Measurements from ENCODE around the gene KIAA1217.

KIAA1217 gene

GRCh38 chr10:24246365-24246764, 37.4 kb downstream of the KIAA1217 start:
- Histone ChIP-seq H2AFZ (ENCODE audit: low read length, unreplicated experiment) (no peak overlapping the region), H3K4me3 (ENCODE audit: low read depth, low read length) (no peak overlapping the region), H3K36me3 (ENCODE audit: insufficient read depth, low read length) (no peaks in the 10 kb centered on the region), H3K27ac (ENCODE audit: low read depth, low read length) (no peak overlapping the region), H3K27me3 (ENCODE audit: insufficient read depth, low read length) (no peaks in the 10 kb centered on the region), H3K79me2 (ENCODE audit: control insufficient read depth, insufficient read depth, low read length, unreplicated experiment) (no peaks in the 10 kb centered on the region), H3K4me1 (ENCODE audit: control insufficient read depth, insufficient read depth, low read length, unreplicated experiment) (no peaks in the 10 kb centered on the region)

- Histone ChIP-seq H3K4me3 (ENCODE audit: low read depth, low read length) (no peak overlapping the region), H3K79me2 (ENCODE audit: control insufficient read depth, insufficient read depth, low read length, unreplicated experiment) (no peaks in the 10 kb centered on the region), H3K27ac (ENCODE audit: low read depth, low read length) (no peak overlapping the region), H3K27me3 (ENCODE audit: insufficient read depth, low read length) (no peaks in the 10 kb centered on the region), H3K36me3 (ENCODE audit: insufficient read depth, low read length) (no peaks in the 10 kb centered on the region), H2AFZ (ENCODE audit: low read length, unreplicated experiment) (no peak overlapping the region), H3K4me1 (ENCODE audit: control insufficient read depth, insufficient read depth, low read length, unreplicated experiment) (no peaks in the 10 kb centered on the region)
Measured at GRCh38 chr10:24247841-24248240, 38.9 kb downstream of the KIAA1217 start.

- Histone ChIP-seq H3K79me2 (ENCODE audit: control insufficient read depth, insufficient read depth, low read length, unreplicated experiment) (no peaks in the 10 kb centered on the region), H3K27ac (ENCODE audit: low read depth, low read length) (no peak overlapping the region), H3K36me3 (ENCODE audit: insufficient read depth, low read length) (no peaks in the 10 kb centered on the region), H2AFZ (ENCODE audit: low read length, unreplicated experiment) (no peak overlapping the region), H3K27me3 (ENCODE audit: insufficient read depth, low read length) (no peaks in the 10 kb centered on the region), H3K4me3 (ENCODE audit: low read depth, low read length) (no peak overlapping the region), H3K4me1 (ENCODE audit: control insufficient read depth, insufficient read depth, low read length, unreplicated experiment) (no peaks in the 10 kb centered on the region)
Measured at GRCh38 chr10:24249829-24250415, 41.0 kb downstream of the KIAA1217 start.

GRCh38 chr10:24251547-24251946, 42.6 kb downstream of the KIAA1217 start:
- no peak overlapping the region for H2AFZ ChIP-seq (ENCODE audit: low read length, unreplicated experiment)
- H3K4me1 ChIP-seq (ENCODE audit: control insufficient read depth, insufficient read depth, low read length, unreplicated experiment) = no peaks in the 10 kb centered on the region
- no peak overlapping the region for H3K27ac ChIP-seq (ENCODE audit: low read depth, low read length)
- H3K4me3 ChIP-seq (ENCODE audit: low read depth, low read length) = no peak overlapping the region
- no peaks in the 10 kb centered on the region for H3K36me3 ChIP-seq (ENCODE audit: insufficient read depth, low read length)
- no peaks in the 10 kb centered on the region for H3K27me3 ChIP-seq (ENCODE audit: insufficient read depth, low read length)
- H3K79me2 ChIP-seq (ENCODE audit: control insufficient read depth, insufficient read depth, low read length, unreplicated experiment) = no peaks in the 10 kb centered on the region

- H3K4me1 ChIP-seq (ENCODE audit: control insufficient read depth, insufficient read depth, low read length, unreplicated experiment) = no peaks in the 10 kb centered on the region
- no peak overlapping the region for H2AFZ ChIP-seq (ENCODE audit: low read length, unreplicated experiment)
- no peak overlapping the region for H3K27ac ChIP-seq (ENCODE audit: low read depth, low read length)
- no peak overlapping the region for H3K4me3 ChIP-seq (ENCODE audit: low read depth, low read length)
- H3K36me3 ChIP-seq (ENCODE audit: insufficient read depth, low read length) = no peaks in the 10 kb centered on the region
- no peaks in the 10 kb centered on the region for H3K79me2 ChIP-seq (ENCODE audit: control insufficient read depth, insufficient read depth, low read length, unreplicated experiment)
- no peaks in the 10 kb centered on the region for H3K27me3 ChIP-seq (ENCODE audit: insufficient read depth, low read length)
Measured at GRCh38 chr10:24254180-24254579, 45.2 kb downstream of the KIAA1217 start.

GRCh38 chr10:24255115-24255880, 46.4 kb downstream of the KIAA1217 start:
- no peak overlapping the region for H3K4me3 ChIP-seq (ENCODE audit: low read depth, low read length)
- H3K27me3 ChIP-seq (ENCODE audit: insufficient read depth, low read length) = no peaks in the 10 kb centered on the region
- no peak overlapping the region for H2AFZ ChIP-seq (ENCODE audit: low read length, unreplicated experiment)
- H3K36me3 ChIP-seq (ENCODE audit: insufficient read depth, low read length) = no peaks in the 10 kb centered on the region
- no peaks in the 10 kb centered on the region for H3K79me2 ChIP-seq (ENCODE audit: control insufficient read depth, insufficient read depth, low read length, unreplicated experiment)
- H3K4me1 ChIP-seq (ENCODE audit: control insufficient read depth, insufficient read depth, low read length, unreplicated experiment) = no peaks in the 10 kb centered on the region
- no peak overlapping the region for H3K27ac ChIP-seq (ENCODE audit: low read depth, low read length)

- no peaks in the 10 kb centered on the region for H3K27me3 ChIP-seq (ENCODE audit: insufficient read depth, low read length)
- no peaks in the 10 kb centered on the region for H3K36me3 ChIP-seq (ENCODE audit: insufficient read depth, low read length)
- H2AFZ ChIP-seq (ENCODE audit: low read length, unreplicated experiment) = no peak overlapping the region
- H3K4me1 ChIP-seq (ENCODE audit: control insufficient read depth, insufficient read depth, low read length, unreplicated experiment) = no peaks in the 10 kb centered on the region
- H3K4me3 ChIP-seq (ENCODE audit: low read depth, low read length) = no peak overlapping the region
- no peak overlapping the region for H3K27ac ChIP-seq (ENCODE audit: low read depth, low read length)
- no peaks in the 10 kb centered on the region for H3K79me2 ChIP-seq (ENCODE audit: control insufficient read depth, insufficient read depth, low read length, unreplicated experiment)
Measured at GRCh38 chr10:24255881-24256311, 47.0 kb downstream of the KIAA1217 start.

- Histone ChIP-seq H3K27ac (ENCODE audit: low read depth, low read length) (no peak overlapping the region), H2AFZ (ENCODE audit: low read length, unreplicated experiment) (no peak overlapping the region), H3K4me3 (ENCODE audit: low read depth, low read length) (no peak overlapping the region)
Measured at GRCh38 chr10:24256619-24257107, 47.7 kb downstream of the KIAA1217 start.

GRCh38 chr10:24257588-24257987, 48.6 kb downstream of the KIAA1217 start:
- Histone ChIP-seq H3K27me3 (ENCODE audit: insufficient read depth, low read length) (no peaks in the 10 kb centered on the region), H3K36me3 (ENCODE audit: insufficient read depth, low read length) (no peaks in the 10 kb centered on the region), H2AFZ (ENCODE audit: low read length, unreplicated experiment) (no peak overlapping the region), H3K4me3 (ENCODE audit: low read depth, low read length) (no peak overlapping the region), H3K27ac (ENCODE audit: low read depth, low read length) (no peak overlapping the region), H3K4me1 (ENCODE audit: control insufficient read depth, insufficient read depth, low read length, unreplicated experiment) (no peaks in the 10 kb centered on the region), H3K79me2 (ENCODE audit: control insufficient read depth, insufficient read depth, low read length, unreplicated experiment) (no peaks in the 10 kb centered on the region)

More at GRCh38 chr10:24256619-24257107, 47.7 kb downstream of the KIAA1217 start:
- H3K4me1 ChIP-seq (ENCODE audit: control insufficient read depth, insufficient read depth, low read length, unreplicated experiment) = no peaks in the 10 kb centered on the region
- H3K27me3 ChIP-seq (ENCODE audit: insufficient read depth, low read length) = no peaks in the 10 kb centered on the region
- H3K79me2 ChIP-seq (ENCODE audit: control insufficient read depth, insufficient read depth, low read length, unreplicated experiment) = no peaks in the 10 kb centered on the region
- no peaks in the 10 kb centered on the region for H3K36me3 ChIP-seq (ENCODE audit: insufficient read depth, low read length)

GRCh38 chr10:24259365-24260130, 50.6 kb downstream of the KIAA1217 start:
- Histone ChIP-seq H3K27ac (ENCODE audit: low read depth, low read length) (no peak overlapping the region), H3K79me2 (ENCODE audit: control insufficient read depth, insufficient read depth, low read length, unreplicated experiment) (no peaks in the 10 kb centered on the region), H3K27me3 (ENCODE audit: insufficient read depth, low read length) (no peaks in the 10 kb centered on the region), H3K4me3 (ENCODE audit: low read depth, low read length) (no peak overlapping the region), H2AFZ (ENCODE audit: low read length, unreplicated experiment) (no peak overlapping the region), H3K36me3 (ENCODE audit: insufficient read depth, low read length) (no peaks in the 10 kb centered on the region), H3K4me1 (ENCODE audit: control insufficient read depth, insufficient read depth, low read length, unreplicated experiment) (no peaks in the 10 kb centered on the region)
